Nephron progenitor cell (in vitro differentiated cells): ENCODE results near the gene CEP43.

Experiments used
- DNase-seq: peaks from one replicate; pipeline ENCODE4 v3.0.0; 2021
- H3K27ac Mint-ChIP-seq: 2 replicates; pipeline ENCODE4 v1.8.0; 2021; ENCODE audit warnings: mild to moderate bottlenecking, moderate library complexity, mixed read lengths
- H3K27me3 Mint-ChIP-seq: 2 replicates; pipeline ENCODE4 v1.8.0; 2021; ENCODE audit warnings: mild to moderate bottlenecking, low read depth, mixed read lengths; ENCODE audit not compliant: poor library complexity
- H3K36me3 Mint-ChIP-seq: 2 replicates; pipeline ENCODE4 v1.8.0; 2021; ENCODE audit warnings: low read depth, mixed read lengths
- H3K4me1 Mint-ChIP-seq: 2 replicates; pipeline ENCODE4 v1.8.0; 2021; ENCODE audit warnings: mixed read lengths
- H3K4me3 Mint-ChIP-seq: 2 replicates; pipeline ENCODE4 v1.8.0; 2021; ENCODE audit warnings: mild to moderate bottlenecking, moderate library complexity, mixed read lengths
- H3K9me3 Mint-ChIP-seq: 2 replicates; pipeline ENCODE4 v1.8.0; 2021; ENCODE audit warnings: mild to moderate bottlenecking, moderate library complexity, mixed read lengths
- CTCF ChIP-seq: fragments of 200-600 bp; sonication (generic); IDR thresholded peaks from 2 replicates; pipeline ENCODE4 v1.5.0; 2021; ENCODE audit warnings: antibody characterized with exemption

Gene CEP43

DNA sequence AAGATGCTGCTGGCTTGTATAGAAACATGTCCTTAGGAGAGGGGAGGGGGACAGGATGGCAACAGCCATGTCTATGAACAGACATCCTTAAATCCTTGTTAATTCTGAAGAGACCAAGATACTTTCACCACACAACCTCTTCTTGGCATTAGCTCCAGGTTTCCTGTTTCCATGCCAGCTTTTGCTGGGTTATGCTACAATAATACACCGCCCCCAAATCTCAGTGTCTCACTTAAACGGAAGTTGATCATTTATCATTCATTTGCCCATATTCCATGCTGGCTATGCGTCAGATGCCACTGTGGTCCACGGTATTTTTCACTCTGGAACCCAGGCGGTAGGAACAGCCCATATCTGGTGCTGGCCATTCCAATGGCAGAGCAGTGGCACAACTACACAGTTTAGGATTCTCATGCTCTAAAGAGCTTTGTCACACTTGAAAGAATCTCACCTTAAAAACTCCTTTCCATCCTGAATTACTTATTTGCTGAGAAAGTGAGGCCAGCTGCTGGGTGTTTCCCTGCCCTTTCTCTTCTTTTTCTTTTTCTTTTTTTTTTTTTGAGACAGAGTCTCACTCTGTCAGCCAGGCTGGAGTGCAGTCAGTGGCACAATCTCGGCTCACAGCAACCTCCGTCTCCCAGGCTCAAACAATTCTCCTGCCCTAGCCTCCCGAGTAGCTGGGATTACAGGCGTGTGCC lies 39.1 kb upstream of the CEP43 start:
- Mint-ChIP-seq H3K4me3 (no peak overlapping the region), H3K4me1 (peaks cover 41% of the 10 kb centered on the region), H3K36me3 (peaks cover 17% of the 10 kb centered on the region), H3K9me3 (peaks cover 28% of the 10 kb centered on the region), H3K27ac (peak overlapping the region; percentile 80), H3K27me3 (peaks cover 23% of the 10 kb centered on the region)
- no peak for TF ChIP-seq CTCF
- no peak for DNase-seq

GRCh38 chr6:166960609-166960978 lies 38.6 kb upstream of the CEP43 start:
- no peak for DNase-seq
- no peak for TF ChIP-seq CTCF
- H3K27me3 Mint-ChIP-seq = peaks cover 23% of the 10 kb centered on the region
- H3K36me3 Mint-ChIP-seq = peaks cover 13% of the 10 kb centered on the region
- peaks cover 34% of the 10 kb centered on the region for H3K9me3 Mint-ChIP-seq
- H3K4me3 Mint-ChIP-seq = no peak overlapping the region
- peak overlapping the region; percentile 80 for H3K27ac Mint-ChIP-seq
- peaks cover 35% of the 10 kb centered on the region for H3K4me1 Mint-ChIP-seq

DNA sequence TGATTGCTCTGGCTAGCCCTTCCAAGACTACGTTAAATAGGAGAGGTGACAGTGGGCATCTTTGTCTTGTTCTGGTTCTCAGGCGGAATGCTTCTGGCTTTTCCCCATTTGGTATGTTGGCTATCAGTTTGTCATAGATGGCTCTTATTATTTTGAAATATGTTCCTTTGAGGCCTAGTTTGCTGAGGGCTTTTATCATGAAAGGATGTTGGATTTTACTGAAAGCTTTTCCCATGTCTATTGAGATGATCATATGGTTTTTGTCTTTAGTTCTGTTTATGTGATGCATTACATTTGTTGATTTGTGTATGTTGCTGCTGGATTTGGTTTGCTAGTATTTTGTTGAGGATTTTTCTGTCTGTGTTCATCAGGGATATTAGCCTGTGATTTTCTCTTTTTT lies 32.9 kb upstream of the CEP43 start:
- TF ChIP-seq CTCF = no peak
- H3K36me3 Mint-ChIP-seq = peaks cover 62% of the 10 kb centered on the region

GRCh38 chr6:166969390-166970002 lies 29.7 kb upstream of the CEP43 start:
- peaks cover 79% of the 10 kb centered on the region for H3K36me3 Mint-ChIP-seq
- no peak for TF ChIP-seq CTCF
- H3K27me3 Mint-ChIP-seq = peaks cover 15% of the 10 kb centered on the region
- no peak overlapping the region for H3K27ac Mint-ChIP-seq
- H3K4me1 Mint-ChIP-seq = no peaks in the 10 kb centered on the region
- DNase-seq = no peak
- peaks cover 65% of the 10 kb centered on the region for H3K9me3 Mint-ChIP-seq
- H3K4me3 Mint-ChIP-seq = no peak overlapping the region

More for the DNA sequence above, 32.9 kb upstream of the CEP43 start:
- Mint-ChIP-seq H3K27me3 (peaks cover 18% of the 10 kb centered on the region), H3K4me3 (no peak overlapping the region), H3K4me1 (no peaks in the 10 kb centered on the region), H3K27ac (no peak overlapping the region), H3K9me3 (peaks cover 81% of the 10 kb centered on the region)
- DNase-seq = no peak

GRCh38 chr6:166970091-166970490 lies 29.1 kb upstream of the CEP43 start:
- H3K9me3 Mint-ChIP-seq = peaks cover 59% of the 10 kb centered on the region
- peaks cover 85% of the 10 kb centered on the region for H3K36me3 Mint-ChIP-seq
- TF ChIP-seq CTCF = no peak
- H3K4me3 Mint-ChIP-seq = no peak overlapping the region
- no peaks in the 10 kb centered on the region for H3K4me1 Mint-ChIP-seq
- DNase-seq = no peak
- H3K27me3 Mint-ChIP-seq = peaks cover 10% of the 10 kb centered on the region
- no peak overlapping the region for H3K27ac Mint-ChIP-seq

- peaks cover 52% of the 10 kb centered on the region for H3K9me3 Mint-ChIP-seq
- H3K27me3 Mint-ChIP-seq = peaks cover 5% of the 10 kb centered on the region
- H3K4me1 Mint-ChIP-seq = no peaks in the 10 kb centered on the region
- no peak overlapping the region for H3K27ac Mint-ChIP-seq
- no peak for TF ChIP-seq CTCF
- DNase-seq = no peak
- H3K4me3 Mint-ChIP-seq = no peak overlapping the region
- peaks cover 88% of the 10 kb centered on the region for H3K36me3 Mint-ChIP-seq
These were observed 28.4 kb upstream of the CEP43 start for GRCh38 chr6:166970776-166971175.
